ENCODE results near the gene SDK1. TPM values are rescaled to one million over a fixed set of nuclear protein-coding genes. Genes with fewer than 3 reads are reported as not detected.

The SDK1 gene
- total RNA-seq, 1 experiment from 2014 or later = 9.3 TPM

DNA sequence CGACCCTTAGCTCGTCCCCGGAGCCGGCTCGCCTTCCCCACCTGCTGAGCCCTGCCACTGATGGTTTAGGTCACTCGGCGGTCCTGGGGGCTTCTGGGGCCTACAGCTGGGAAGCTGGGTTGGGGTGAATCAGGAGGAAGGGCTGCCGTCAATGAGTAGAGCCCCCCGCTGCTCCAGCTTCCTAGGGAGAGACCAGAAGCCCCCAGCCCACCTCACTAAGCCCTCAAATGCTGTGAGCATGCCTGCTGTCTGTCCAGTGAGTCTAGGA, 885.4 kb downstream of the SDK1 start (continued):
- TF ChIP-seq ZNF219 (CRISPR knock-in tag; IDR thresholded peaks at IDR 0.05; ENCODE audit: borderline replicate concordance) (no peak), TEAD1 (CRISPR knock-in tag; IDR thresholded peaks at IDR 0.05) (no peak), EMX1 (CRISPR knock-in tag; IDR thresholded peaks at IDR 0.05) (no peak), ZNF423 (CRISPR knock-in tag; IDR thresholded peaks at IDR 0.05) (no peak)
- TF ChIP-seq, protein P1, sequence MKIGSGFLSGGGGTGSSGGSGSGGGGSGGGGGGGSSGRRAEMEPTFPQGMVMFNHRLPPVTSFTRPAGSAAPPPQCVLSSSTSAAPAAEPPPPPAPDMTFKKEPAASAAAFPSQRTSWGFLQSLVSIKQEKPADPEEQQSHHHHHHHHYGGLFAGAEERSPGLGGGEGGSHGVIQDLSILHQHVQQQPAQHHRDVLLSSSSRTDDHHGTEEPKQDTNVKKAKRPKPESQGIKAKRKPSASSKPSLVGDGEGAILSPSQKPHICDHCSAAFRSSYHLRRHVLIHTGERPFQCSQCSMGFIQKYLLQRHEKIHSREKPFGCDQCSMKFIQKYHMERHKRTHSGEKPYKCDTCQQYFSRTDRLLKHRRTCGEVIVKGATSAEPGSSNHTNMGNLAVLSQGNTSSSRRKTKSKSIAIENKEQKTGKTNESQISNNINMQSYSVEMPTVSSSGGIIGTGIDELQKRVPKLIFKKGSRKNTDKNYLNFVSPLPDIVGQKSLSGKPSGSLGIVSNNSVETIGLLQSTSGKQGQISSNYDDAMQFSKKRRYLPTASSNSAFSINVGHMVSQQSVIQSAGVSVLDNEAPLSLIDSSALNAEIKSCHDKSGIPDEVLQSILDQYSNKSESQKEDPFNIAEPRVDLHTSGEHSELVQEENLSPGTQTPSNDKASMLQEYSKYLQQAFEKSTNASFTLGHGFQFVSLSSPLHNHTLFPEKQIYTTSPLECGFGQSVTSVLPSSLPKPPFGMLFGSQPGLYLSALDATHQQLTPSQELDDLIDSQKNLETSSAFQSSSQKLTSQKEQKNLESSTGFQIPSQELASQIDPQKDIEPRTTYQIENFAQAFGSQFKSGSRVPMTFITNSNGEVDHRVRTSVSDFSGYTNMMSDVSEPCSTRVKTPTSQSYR (CRISPR knock-in tag; IDR thresholded peaks at IDR 0.05) = no peak
- TF ChIP-seq, protein P2, sequence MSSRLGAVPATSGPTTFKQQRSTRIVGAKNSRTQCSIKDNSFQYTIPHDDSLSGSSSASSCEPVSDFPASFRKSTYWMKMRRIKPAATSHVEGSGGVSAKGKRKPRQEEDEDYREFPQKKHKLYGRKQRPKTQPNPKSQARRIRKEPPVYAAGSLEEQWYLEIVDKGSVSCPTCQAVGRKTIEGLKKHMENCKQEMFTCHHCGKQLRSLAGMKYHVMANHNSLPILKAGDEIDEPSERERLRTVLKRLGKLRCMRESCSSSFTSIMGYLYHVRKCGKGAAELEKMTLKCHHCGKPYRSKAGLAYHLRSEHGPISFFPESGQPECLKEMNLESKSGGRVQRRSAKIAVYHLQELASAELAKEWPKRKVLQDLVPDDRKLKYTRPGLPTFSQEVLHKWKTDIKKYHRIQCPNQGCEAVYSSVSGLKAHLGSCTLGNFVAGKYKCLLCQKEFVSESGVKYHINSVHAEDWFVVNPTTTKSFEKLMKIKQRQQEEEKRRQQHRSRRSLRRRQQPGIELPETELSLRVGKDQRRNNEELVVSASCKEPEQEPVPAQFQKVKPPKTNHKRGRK (CRISPR knock-in tag; IDR thresholded peaks at IDR 0.05; ENCODE audit: borderline replicate concordance) = no peak

DNA sequence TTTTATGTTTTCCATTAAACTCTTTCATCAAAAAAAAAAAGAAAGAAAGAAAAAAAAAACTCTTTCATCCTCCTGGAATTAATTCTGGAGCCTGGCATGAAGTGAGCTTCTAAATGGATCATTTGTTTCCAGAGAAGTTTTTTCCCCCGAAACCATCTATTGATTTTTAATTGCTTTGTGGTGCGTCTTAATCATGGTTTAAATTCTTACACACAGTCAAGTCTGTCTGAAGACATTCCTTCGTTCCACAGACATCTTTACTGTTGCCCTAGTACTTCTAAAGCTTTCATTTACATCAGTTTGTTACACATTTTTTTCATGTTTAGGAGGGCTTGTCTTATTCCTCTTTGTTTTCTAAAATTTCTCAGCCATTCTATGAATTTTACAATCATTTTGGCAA, 887.6 kb downstream of the SDK1 start:
- TF ChIP-seq, protein P3, sequence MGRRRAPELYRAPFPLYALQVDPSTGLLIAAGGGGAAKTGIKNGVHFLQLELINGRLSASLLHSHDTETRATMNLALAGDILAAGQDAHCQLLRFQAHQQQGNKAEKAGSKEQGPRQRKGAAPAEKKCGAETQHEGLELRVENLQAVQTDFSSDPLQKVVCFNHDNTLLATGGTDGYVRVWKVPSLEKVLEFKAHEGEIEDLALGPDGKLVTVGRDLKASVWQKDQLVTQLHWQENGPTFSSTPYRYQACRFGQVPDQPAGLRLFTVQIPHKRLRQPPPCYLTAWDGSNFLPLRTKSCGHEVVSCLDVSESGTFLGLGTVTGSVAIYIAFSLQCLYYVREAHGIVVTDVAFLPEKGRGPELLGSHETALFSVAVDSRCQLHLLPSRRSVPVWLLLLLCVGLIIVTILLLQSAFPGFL (CRISPR knock-in tag; IDR thresholded peaks at IDR 0.05; ENCODE audit: borderline replicate concordance) = no peak
- TF ChIP-seq, protein P4, sequence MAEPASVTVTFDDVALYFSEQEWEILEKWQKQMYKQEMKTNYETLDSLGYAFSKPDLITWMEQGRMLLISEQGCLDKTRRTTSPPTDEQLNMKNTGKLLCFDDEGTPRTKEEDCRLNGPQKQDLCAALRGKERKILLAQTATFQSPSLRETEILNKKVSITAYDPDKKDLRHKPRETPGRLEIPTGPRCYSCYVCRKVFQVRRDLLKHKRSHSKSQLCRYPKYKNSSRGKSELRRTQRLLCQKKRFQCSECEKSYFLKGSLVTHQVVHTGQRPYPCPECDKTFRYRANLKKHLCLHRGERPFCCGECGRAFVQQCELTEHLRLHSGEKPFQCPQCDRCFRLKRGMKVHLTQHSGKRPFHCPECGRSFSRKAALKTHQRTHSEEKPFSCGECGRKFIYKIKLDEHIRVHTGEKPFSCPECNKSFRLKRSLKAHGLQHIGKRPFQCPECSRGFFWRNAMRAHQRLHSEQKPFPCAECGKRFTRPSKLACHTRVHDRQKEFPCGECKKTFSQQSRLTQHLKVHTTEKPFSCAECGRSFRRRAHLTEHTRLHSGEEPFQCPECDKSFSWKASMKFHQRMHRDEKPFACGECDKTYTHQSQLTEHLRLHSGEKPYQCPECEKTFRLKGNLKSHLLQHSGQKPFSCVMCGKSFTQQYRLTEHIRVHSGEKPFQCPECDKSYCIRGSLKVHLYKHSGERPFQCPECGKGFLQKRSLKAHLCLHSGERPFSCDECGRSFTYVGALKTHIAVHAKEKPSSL (CRISPR knock-in tag; conservative IDR thresholded peaks at IDR 0.05) = no peak
- TF ChIP-seq, protein P5, sequence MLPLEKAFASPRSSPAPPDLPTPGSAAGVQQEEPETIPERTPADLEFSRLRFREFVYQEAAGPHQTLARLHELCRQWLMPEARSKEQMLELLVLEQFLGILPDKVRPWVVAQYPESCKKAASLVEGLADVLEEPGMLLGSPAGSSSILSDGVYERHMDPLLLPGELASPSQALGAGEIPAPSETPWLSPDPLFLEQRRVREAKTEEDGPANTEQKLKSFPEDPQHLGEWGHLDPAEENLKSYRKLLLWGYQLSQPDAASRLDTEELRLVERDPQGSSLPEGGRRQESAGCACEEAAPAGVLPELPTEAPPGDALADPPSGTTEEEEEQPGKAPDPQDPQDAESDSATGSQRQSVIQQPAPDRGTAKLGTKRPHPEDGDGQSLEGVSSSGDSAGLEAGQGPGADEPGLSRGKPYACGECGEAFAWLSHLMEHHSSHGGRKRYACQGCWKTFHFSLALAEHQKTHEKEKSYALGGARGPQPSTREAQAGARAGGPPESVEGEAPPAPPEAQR (CRISPR knock-in tag; IDR thresholded peaks at IDR 0.05) = no peak
- TF ChIP-seq, protein P6, sequence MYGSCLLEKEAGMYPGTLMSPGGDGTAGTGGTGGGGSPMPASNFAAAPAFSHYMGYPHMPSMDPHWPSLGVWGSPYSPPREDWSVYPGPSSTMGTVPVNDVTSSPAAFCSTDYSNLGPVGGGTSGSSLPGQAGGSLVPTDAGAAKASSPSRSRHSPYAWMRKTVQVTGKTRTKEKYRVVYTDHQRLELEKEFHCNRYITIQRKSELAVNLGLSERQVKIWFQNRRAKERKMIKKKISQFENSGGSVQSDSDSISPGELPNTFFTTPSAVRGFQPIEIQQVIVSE (CRISPR knock-in tag; IDR thresholded peaks at IDR 0.05; ENCODE audit: borderline replicate concordance) = no peak
- TF ChIP-seq, protein P7, sequence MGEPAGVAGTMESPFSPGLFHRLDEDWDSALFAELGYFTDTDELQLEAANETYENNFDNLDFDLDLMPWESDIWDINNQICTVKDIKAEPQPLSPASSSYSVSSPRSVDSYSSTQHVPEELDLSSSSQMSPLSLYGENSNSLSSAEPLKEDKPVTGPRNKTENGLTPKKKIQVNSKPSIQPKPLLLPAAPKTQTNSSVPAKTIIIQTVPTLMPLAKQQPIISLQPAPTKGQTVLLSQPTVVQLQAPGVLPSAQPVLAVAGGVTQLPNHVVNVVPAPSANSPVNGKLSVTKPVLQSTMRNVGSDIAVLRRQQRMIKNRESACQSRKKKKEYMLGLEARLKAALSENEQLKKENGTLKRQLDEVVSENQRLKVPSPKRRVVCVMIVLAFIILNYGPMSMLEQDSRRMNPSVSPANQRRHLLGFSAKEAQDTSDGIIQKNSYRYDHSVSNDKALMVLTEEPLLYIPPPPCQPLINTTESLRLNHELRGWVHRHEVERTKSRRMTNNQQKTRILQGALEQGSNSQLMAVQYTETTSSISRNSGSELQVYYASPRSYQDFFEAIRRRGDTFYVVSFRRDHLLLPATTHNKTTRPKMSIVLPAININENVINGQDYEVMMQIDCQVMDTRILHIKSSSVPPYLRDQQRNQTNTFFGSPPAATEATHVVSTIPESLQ (CRISPR knock-in tag; IDR thresholded peaks at IDR 0.05) = no peak
- TF ChIP-seq FOXP1 (CRISPR knock-in tag; IDR thresholded peaks at IDR 0.05; ENCODE audit: borderline replicate concordance) = no peak
- TF ChIP-seq, protein P2 (CRISPR knock-in tag; IDR thresholded peaks at IDR 0.05; ENCODE audit: borderline replicate concordance) = no peak
- TF ChIP-seq ESRRA (CRISPR knock-in tag; IDR thresholded peaks at IDR 0.05; ENCODE audit: borderline replicate concordance) = no peak
- TF ChIP-seq ZNF671 (CRISPR knock-in tag; IDR thresholded peaks at IDR 0.05) = no peak
- TF ChIP-seq HMGA2 (CRISPR knock-in tag; IDR thresholded peaks at IDR 0.05) = no peak
- H3K36me3 Mint-ChIP-seq = peaks cover 6% of the 10 kb centered on the region; the same call in 1 of the 2 replicates
- no peak overlapping the region for H3K27ac Mint-ChIP-seq
- H3K9me3 Mint-ChIP-seq = peaks cover 17% of the 10 kb centered on the region
- ATAC-seq = no peak
- H3K27me3 Mint-ChIP-seq (ENCODE audit: low read depth) = no peaks in the 10 kb centered on the region
- no peak for DNase-seq (ENCODE audit: low spot score)
- ChIA-PET CTCF (no interaction called here), POLR2A (no interaction called here)
- H3K4me3 Mint-ChIP-seq = no peak overlapping the region
- H3K4me1 Mint-ChIP-seq = 0 out of 2 replicates have a peak, but pooled peaks cover 3% of the 10 kb centered on the region

Data from WTC11 (cell line).